Mesenchymal stem cell (in vitro differentiated cells and primary cell): Measurements from ENCODE around the gene CROCC2.

Experiments used
- DNase-seq: peaks from one replicate; pipeline ENCODE4 v3.0.0-alpha.2; 2013
- H2AFZ ChIP-seq: one replicate; pipeline ENCODE4 v1.6.1; 2013; ENCODE audit warnings: low read depth, mild to moderate bottlenecking, control low read depth, inconsistent platforms, low read length, moderate library complexity
- H2AK5ac ChIP-seq: 2 replicates; pipeline ENCODE4 v1.6.1; 2013; ENCODE audit warnings: low read length, moderate library complexity, mild to moderate bottlenecking, inconsistent platforms; ENCODE audit not compliant: severe bottlenecking
- H2BK120ac ChIP-seq: one replicate; pipeline ENCODE4 v1.6.1; 2013; ENCODE audit warnings: low read depth, mild to moderate bottlenecking, inconsistent platforms, low read length, moderate library complexity
- H2BK12ac ChIP-seq, 2 experiments: one replicate each; pipeline ENCODE4 v1.6.1; 2013; ENCODE audit warnings: inconsistent platforms in 2 of 2, low read length in 2 of 2, mild to moderate bottlenecking in 2 of 2, moderate library complexity in 2 of 2, control low read depth in 1 of 2
- H2BK15ac ChIP-seq: one replicate; pipeline ENCODE4 v1.6.1; 2013; ENCODE audit warnings: mild to moderate bottlenecking, low read depth, inconsistent platforms; ENCODE audit not compliant: poor library complexity, severe bottlenecking
- H2BK5ac ChIP-seq: 2 replicates; pipeline ENCODE4 v1.6.1; 2013; ENCODE audit warnings: low read depth, mild to moderate bottlenecking, low read length, control low read depth, inconsistent platforms; ENCODE audit not compliant: poor library complexity, severe bottlenecking
- H3K14ac ChIP-seq, 2 experiments: one replicate each; pipeline ENCODE4 v1.6.1; 2013; ENCODE audit warnings: inconsistent platforms in 2 of 2, low read length in 2 of 2, control low read depth in 1 of 2, mild to moderate bottlenecking in 1 of 2, moderate library complexity in 1 of 2
- H3K18ac ChIP-seq, 2 experiments: one replicate each; pipeline ENCODE4 v1.6.1; 2013; ENCODE audit warnings: inconsistent platforms in 2 of 2, low read length in 2 of 2, control low read depth in 1 of 2, low read depth in 1 of 2, mild to moderate bottlenecking in 1 of 2
- H3K23ac ChIP-seq, 2 experiments: one replicate each; pipeline ENCODE4 v1.6.1; 2013; ENCODE audit warnings: inconsistent platforms in 2 of 2, low read length in 2 of 2, mild to moderate bottlenecking in 2 of 2, moderate library complexity in 2 of 2, control low read depth in 1 of 2
- H3K27ac ChIP-seq: 2 replicates; pipeline ENCODE4 v1.5.1; 2013; ENCODE audit warnings: mild to moderate bottlenecking, moderate library complexity, low read length, control low read depth, inconsistent platforms; ENCODE audit not compliant: poor library complexity, severe bottlenecking
- H3K27me3 ChIP-seq, 2 experiments: 2 replicates each; pipeline versions ENCODE4 v1.6.1 to v1.7.0; 2013; ENCODE audit warnings: low read length in 2 of 2, mild to moderate bottlenecking in 2 of 2, moderate library complexity in 2 of 2, control low read depth in 1 of 2, inconsistent platforms in 1 of 2; ENCODE audit not compliant: control insufficient read depth in 1 of 2, insufficient read depth in 1 of 2
- H3K36me3 ChIP-seq, 2 experiments: 2 replicates each; pipeline versions ENCODE4 v1.6.1 to v1.7.0; 2013; ENCODE audit warnings: low read length in 2 of 2, control low read depth in 1 of 2, inconsistent platforms in 1 of 2, low read depth in 1 of 2, mild to moderate bottlenecking in 1 of 2; ENCODE audit not compliant: insufficient read depth in 2 of 2, control insufficient read depth in 1 of 2
- H3K4ac ChIP-seq, 2 experiments: one replicate each; pipeline ENCODE4 v1.6.1; 2013; ENCODE audit warnings: inconsistent platforms in 2 of 2, low read length in 2 of 2, mild to moderate bottlenecking in 2 of 2, moderate library complexity in 2 of 2, control low read depth in 1 of 2, low read depth in 1 of 2
- H3K4me1 ChIP-seq: 2 replicates; pipeline ENCODE4 v1.6.1; 2013; ENCODE audit warnings: low read depth, low read length, control low read depth; ENCODE audit not compliant: control insufficient read depth, insufficient read depth
- H3K4me2 ChIP-seq: 2 replicates; pipeline ENCODE4 v1.6.1; 2013; ENCODE audit warnings: low read length, mild to moderate bottlenecking, inconsistent platforms; ENCODE audit not compliant: poor library complexity, severe bottlenecking
- H3K4me3 ChIP-seq, 2 experiments: 2 replicates each; pipeline versions ENCODE4 v1.5.1 to v1.7.0; 2013; ENCODE audit warnings: low read length in 2 of 2, mild to moderate bottlenecking in 2 of 2, control low read depth in 1 of 2, low read depth in 1 of 2; ENCODE audit not compliant: insufficient read depth in 1 of 2
- H3K79me1 ChIP-seq: replicated peaks from 2 replicates; pipeline ENCODE4 v1.6.1; 2013; ENCODE audit warnings: mild to moderate bottlenecking, control low read depth, low read length, inconsistent platforms; ENCODE audit not compliant: poor library complexity, severe bottlenecking
- H3K9ac ChIP-seq: 2 replicates; pipeline ENCODE4 v1.7.0; 2013; ENCODE audit warnings: mild to moderate bottlenecking, low read length, moderate library complexity
- H3K9me3 ChIP-seq: 2 replicates; pipeline ENCODE4 v1.7.0; 2013; ENCODE audit warnings: mild to moderate bottlenecking, low read length; ENCODE audit not compliant: control insufficient read depth
- H4K8ac ChIP-seq: one replicate; pipeline ENCODE4 v1.6.1; 2013; ENCODE audit warnings: inconsistent platforms, mild to moderate bottlenecking, low read length, moderate library complexity
- H4K91ac ChIP-seq: one replicate; pipeline ENCODE4 v1.6.1; 2013; ENCODE audit warnings: mild to moderate bottlenecking, low read length, inconsistent platforms
- WGBS: methylation state at CpG from one replicate; pipeline ENCODE4 v1.1.7; 2013; ENCODE audit warnings: mixed read lengths; 5-methylcytosine and 5-hydroxymethylcytosine counted together

Gene CROCC2

DNA sequence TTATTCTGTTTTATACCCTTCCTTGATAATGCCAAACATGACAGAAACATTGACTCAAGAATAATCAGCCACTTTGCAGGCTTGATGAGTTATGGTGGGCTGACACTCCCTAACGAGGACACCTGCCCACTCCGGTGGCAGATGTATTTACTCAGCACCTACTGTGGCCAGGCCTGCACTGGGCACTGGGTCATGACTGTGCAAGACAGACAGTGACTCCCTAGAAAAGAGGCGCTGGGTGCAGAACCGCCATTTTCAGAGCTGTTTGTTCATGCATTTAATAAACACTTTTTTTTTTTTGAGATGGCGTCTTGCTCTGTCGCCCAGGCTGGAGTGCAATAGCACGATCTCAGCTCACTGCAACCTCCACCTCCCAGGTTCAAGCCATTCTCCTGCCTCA lies 124.7 kb downstream of the CROCC2 start:
- Histone ChIP-seq H2BK12ac (no peak overlapping the region), H3K27ac (no peak overlapping the region), H2AFZ (no peak overlapping the region), H3K4me3 (no peak overlapping the region), H3K9ac (no peak overlapping the region), H3K23ac (no peak overlapping the region), H3K4ac (no peak overlapping the region), H3K14ac (no peak overlapping the region), H2BK15ac (no peak overlapping the region), H3K4me2 (no peak overlapping the region), H2BK120ac (no peak overlapping the region), H4K8ac (no peak overlapping the region), H4K91ac (no peak overlapping the region), H2BK5ac (no peak overlapping the region), H3K4me1 (no peaks in the 10 kb centered on the region), H3K79me1 (no peaks in the 10 kb centered on the region), H3K9me3 (peaks cover 21% of the 10 kb centered on the region), H2AK5ac (no peak overlapping the region), H3K36me3 (peaks cover 0 to 90% of the 10 kb centered on the region in 2 experiments), H3K18ac (no peak overlapping the region), H3K27me3 (peaks cover 0 to 14% of the 10 kb centered on the region in 2 experiments)
- 90% methylated on average over 4 of the region's 7 CpGs for WGBS
- no peak for DNase-seq

DNA sequence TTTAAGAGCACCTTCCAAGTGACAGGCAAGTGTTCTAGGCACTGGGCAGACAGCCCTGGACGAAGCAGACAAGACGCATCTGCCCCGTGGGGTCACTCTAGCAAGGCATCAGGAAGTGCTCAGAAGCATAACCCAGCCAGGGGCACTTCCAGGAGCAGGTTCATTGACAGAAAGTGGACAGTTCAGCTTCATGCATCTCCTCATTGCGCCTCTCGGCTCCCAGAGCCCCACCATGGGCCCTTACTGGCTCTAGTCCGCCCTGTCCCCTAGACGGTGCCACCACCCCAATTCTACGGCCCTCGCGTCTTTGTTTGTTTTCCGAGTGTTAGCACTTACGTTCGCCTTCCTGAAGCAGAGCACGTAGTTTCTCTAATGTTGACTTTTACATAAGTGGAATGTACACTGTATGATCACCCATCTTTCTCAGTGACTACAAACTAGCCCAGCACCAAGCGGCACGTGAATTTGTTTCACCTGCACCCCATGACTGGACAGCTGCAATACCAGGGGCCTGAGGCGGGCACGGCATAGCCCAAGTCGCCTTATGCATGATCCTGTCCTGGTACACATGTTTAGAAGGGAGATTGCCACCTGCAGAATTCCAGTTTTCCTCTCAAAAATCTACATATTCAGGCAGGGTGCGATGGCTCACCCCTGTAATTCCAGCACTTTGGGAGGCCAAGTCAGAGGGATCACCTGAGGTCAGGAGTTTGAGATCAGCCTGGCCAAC lies 125.5 kb downstream of the CROCC2 start:
- WGBS = 84% methylated on average over 16 of the region's 20 CpGs
- no peak for DNase-seq
- H3K23ac ChIP-seq = peak overlapping the region in 1 of 2 experiments; percentile 11
- H3K9ac ChIP-seq = no peak overlapping the region
- H3K4me2 ChIP-seq = no peak overlapping the region
- no peak overlapping the region for H2AK5ac ChIP-seq
- no peak overlapping the region for H3K4me3 ChIP-seq
- H3K79me1 ChIP-seq = no peaks in the 10 kb centered on the region
- H4K8ac ChIP-seq = no peak overlapping the region
- no peak overlapping the region for H2AFZ ChIP-seq
- H3K4me1 ChIP-seq = peaks cover 6% of the 10 kb centered on the region
- H3K4ac ChIP-seq = no peak overlapping the region
- peaks cover 0 to 20% of the 10 kb centered on the region in 2 experiments for H3K27me3 ChIP-seq
- H2BK120ac ChIP-seq = no peak overlapping the region
- no peak overlapping the region for H2BK5ac ChIP-seq
- H3K14ac ChIP-seq = no peak overlapping the region
- peaks cover under 1 to 88% of the 10 kb centered on the region in 2 experiments for H3K36me3 ChIP-seq
- H3K27ac ChIP-seq = no peak overlapping the region
- H3K18ac ChIP-seq = no peak overlapping the region
- peaks cover 15% of the 10 kb centered on the region for H3K9me3 ChIP-seq
- no peak overlapping the region for H2BK12ac ChIP-seq
- no peak overlapping the region for H2BK15ac ChIP-seq
- H4K91ac ChIP-seq = no peak overlapping the region

DNA sequence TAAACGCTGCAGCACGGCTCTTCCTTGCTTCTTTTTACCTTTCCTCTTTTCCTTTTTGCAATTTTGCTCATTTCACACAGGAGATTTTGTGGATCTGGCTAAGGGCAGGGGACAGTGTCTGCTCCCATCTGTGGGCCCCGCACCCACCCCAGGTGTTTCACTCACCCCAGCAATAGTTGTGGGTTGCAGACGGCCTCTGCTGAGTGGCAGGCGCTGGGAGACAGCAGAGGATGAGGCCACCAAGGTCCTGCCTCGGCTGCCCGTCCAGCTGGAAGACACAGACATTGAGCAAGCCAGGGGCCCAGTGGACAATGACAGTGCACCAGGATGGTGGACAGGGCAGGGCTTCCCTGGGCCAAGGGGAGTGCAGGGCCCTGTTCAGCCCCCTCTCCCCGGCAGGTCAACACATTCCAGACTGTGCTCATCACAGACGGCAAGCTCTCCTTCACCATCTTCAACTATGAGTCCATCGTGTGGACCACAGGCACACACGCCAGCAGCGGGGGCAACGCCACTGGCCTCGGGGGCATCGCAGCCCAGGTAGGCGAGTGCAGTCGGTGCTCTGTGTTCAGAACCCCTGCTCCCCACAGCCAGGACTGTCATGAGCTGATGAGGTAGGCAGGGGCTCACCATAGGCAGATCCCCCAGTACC lies 127.3 kb downstream of the CROCC2 start:
- Histone ChIP-seq H3K9ac (no peak overlapping the region), H3K4ac (no peak overlapping the region), H2AFZ (no peak overlapping the region), H3K27ac (no peak overlapping the region), H3K79me1 (no peaks in the 10 kb centered on the region), H4K8ac (no peak overlapping the region), H2BK15ac (no peak overlapping the region), H3K27me3 (peaks cover 0 to 36% of the 10 kb centered on the region in 2 experiments), H2BK12ac (no peak overlapping the region), H4K91ac (no peak overlapping the region), H3K36me3 (peaks cover 3 to 90% of the 10 kb centered on the region in 2 experiments), H3K9me3 (peaks cover under 1% of the 10 kb centered on the region), H3K4me2 (no peak overlapping the region), H3K4me3 (no peak overlapping the region), H3K18ac (no peak overlapping the region), H3K14ac (peak overlapping the region in 1 of 2 experiments; percentile 46), H3K23ac (no peak overlapping the region), H2BK120ac (no peak overlapping the region), H2AK5ac (no peak overlapping the region), H2BK5ac (no peak overlapping the region), H3K4me1 (peaks cover 9% of the 10 kb centered on the region)
- DNase-seq = no peak
- WGBS = 87% methylated on average over 16 of the region's 17 CpGs

DNA sequence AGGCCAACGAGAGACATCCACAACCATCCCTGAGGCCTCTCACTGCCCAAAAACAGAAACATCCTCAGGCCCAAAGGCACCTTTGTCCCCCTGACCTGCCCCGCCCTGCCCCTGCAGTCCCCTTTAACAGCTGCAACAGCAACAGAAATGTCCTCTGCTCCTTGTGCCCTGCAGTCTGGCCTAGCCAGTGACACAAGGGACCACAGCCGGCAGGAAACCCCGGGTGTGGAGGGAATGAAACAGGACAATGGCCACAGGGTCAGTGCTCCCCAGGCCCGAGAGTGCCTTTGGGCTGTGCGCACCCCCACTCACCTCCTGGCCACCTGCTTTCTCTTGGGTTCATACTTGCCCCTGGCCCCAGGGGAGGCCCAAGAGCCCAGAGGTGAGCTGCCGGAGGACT lies 127.9 kb downstream of the CROCC2 start:
- Histone ChIP-seq H4K91ac (no peak overlapping the region), H2AK5ac (no peak overlapping the region), H3K9ac (no peak overlapping the region), H2BK120ac (no peak overlapping the region), H3K27me3 (peaks cover 0 to 42% of the 10 kb centered on the region in 2 experiments), H3K4ac (no peak overlapping the region), H3K23ac (no peak overlapping the region), H3K79me1 (no peaks in the 10 kb centered on the region), H3K4me1 (peaks cover 9% of the 10 kb centered on the region), H2BK15ac (no peak overlapping the region), H2AFZ (no peak overlapping the region), H3K18ac (no peak overlapping the region), H3K14ac (no peak overlapping the region), H3K36me3 (peaks cover 3 to 90% of the 10 kb centered on the region in 2 experiments), H2BK12ac (no peak overlapping the region), H3K4me3 (no peak overlapping the region), H3K9me3 (no peaks in the 10 kb centered on the region), H4K8ac (no peak overlapping the region), H3K4me2 (no peak overlapping the region), H2BK5ac (no peak overlapping the region), H3K27ac (no peak overlapping the region)
- DNase-seq = no peak
- WGBS = 83% methylated on average over 7 of the region's 7 CpGs
